Smooth muscle cell (in vitro differentiated cells): ENCODE measurements around the gene PALLD. TPM values are rescaled to one million over a fixed set of nuclear protein-coding genes. Genes with fewer than 3 reads are reported as not detected.
"Not testable (repeated sequence)": the region's sequence is repeated elsewhere in the genome, so short reads cannot be mapped to it uniquely, and the experiment has no call there.

Source experiments
- DNase-seq: peaks from one replicate; lab custom pipeline; 2025; ENCODE audit not compliant: unreplicated experiment; lab: John Stamatoyannopoulos, UW
- H2AFZ ChIP-seq: fragments of 200-600 bp; sonication (generic); 2 replicates; pipeline ENCODE4 v1.6.0; 2016; ENCODE audit warnings: antibody characterized with exemption, low read depth, mild to moderate bottlenecking
- H3F3A ChIP-seq: fragments of 200-600 bp; sonication (generic); 2 replicates; pipeline ENCODE4 v1.6.0; 2017; ENCODE audit warnings: antibody characterized with exemption, low read depth
- H3K27ac ChIP-seq: fragments of 200-600 bp; sonication (generic); 2 replicates; pipeline ENCODE4 v1.5.1; 2016; ENCODE audit warnings: low read depth, mild to moderate bottlenecking
- H3K27me3 ChIP-seq: fragments of 200-600 bp; sonication (generic); 2 replicates; pipeline ENCODE4 v1.6.1; 2016; ENCODE audit warnings: low read depth, mild to moderate bottlenecking
- H3K36me3 ChIP-seq: fragments of 200-600 bp; sonication (generic); 2 replicates; pipeline ENCODE4 v1.5.1; 2016; ENCODE audit warnings: low read depth
- H3K4me1 ChIP-seq: fragments of 200-600 bp; sonication (generic); 2 replicates; pipeline ENCODE4 v1.5.1; 2016; ENCODE audit warnings: low read depth
- H3K4me2 ChIP-seq: fragments of 200-600 bp; sonication (generic); 2 replicates; pipeline ENCODE4 v1.6.0; 2016; ENCODE audit warnings: mild to moderate bottlenecking
- H3K4me3 ChIP-seq: fragments of 200-600 bp; sonication (generic); 2 replicates; pipeline ENCODE4 v1.5.1; 2016; ENCODE audit warnings: mild to moderate bottlenecking
- H3K79me2 ChIP-seq: fragments of 200-600 bp; sonication (generic); 2 replicates; pipeline ENCODE4 v1.6.0; 2016; ENCODE audit warnings: low read depth, mild to moderate bottlenecking
- H3K9ac ChIP-seq: fragments of 200-600 bp; sonication (generic); 2 replicates; pipeline ENCODE4 v1.6.0; 2016; ENCODE audit warnings: low read depth
- H3K9me3 ChIP-seq: fragments of 200-600 bp; sonication (generic); replicated peaks from 2 replicates; pipeline ENCODE4 v1.5.1; 2016; ENCODE audit warnings: low read depth
- H4K20me1 ChIP-seq: fragments of 200-600 bp; sonication (generic); 2 replicates; pipeline ENCODE4 v1.6.0; 2016; ENCODE audit warnings: low read depth
- WGBS: methylation state at CpG from one replicate; pipeline ENCODE4 v1.1.7; 2016; ENCODE audit warnings: low lambda C conversion rate; 5-methylcytosine and 5-hydroxymethylcytosine counted together
- polyA plus RNA-seq: library from polyadenylated mRNA; unstranded; fragments of >200 nt; fragmentation: Nextera tagmentation; extraction: Ambion mirVana; gene quantifications from 2 replicates; pipeline ENCODE4 v1.2.1, GENCODE V29; 2016
- total RNA-seq: library from RNA; depleted of rRNA; stranded (reverse); fragments of >200 nt; gene quantifications from 2 replicates; pipeline ENCODE4 v1.2.3, GENCODE V29; 2014
- TF ChIP-seq, protein P1 (sequence below): fragments of 200-600 bp; sonication (generic); IDR thresholded peaks from 2 replicates; pipeline ENCODE4 v1.5.1; 2017; ENCODE audit warnings: borderline replicate concordance, mild to moderate bottlenecking, antibody characterized with exemption; ENCODE audit not compliant: insufficient read depth, poor library complexity, severe bottlenecking

Gene PALLD
- total and polyA plus RNA-seq, 2 experiments from 2014 or later: 354 to 415 TPM

DNA sequence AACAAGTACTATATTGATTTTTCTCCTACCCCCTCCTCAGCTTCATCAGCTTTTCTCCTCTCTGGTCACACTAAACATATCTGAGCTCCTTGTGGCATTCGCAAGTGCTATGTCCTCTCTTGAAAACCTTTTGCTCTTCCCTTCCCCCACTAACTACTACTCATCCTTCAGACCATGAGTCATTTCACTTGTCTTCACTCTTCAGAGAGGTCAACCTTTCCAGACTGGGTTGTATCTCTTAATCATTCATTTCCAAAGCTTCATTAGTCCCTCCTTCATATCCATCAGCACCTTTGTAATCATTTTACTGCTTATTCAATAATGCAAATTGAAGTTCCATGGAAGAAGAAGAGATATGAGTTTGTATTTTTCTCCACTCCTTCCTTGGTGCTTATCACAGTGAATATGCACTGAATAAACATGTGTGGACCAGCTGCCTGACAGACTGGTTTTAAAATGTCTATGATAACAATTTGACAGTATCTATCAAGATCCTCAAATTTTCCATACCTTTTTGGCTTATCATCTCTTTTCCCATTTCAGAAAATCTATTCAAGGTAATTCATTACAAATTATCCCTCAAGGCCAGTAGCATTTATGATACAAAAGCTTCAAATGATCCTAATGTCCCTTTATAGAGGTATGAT is 45.0 kb upstream of the PALLD start:
- no peaks in the 10 kb centered on the region for H3K27me3 ChIP-seq
- no peaks in the 10 kb centered on the region for H3K4me1 ChIP-seq
- H3K36me3 ChIP-seq: peaks cover 4% of the 10 kb centered on the region
- DNase-seq: no peak
- 60% methylated on average over 1 of the region's 1 CpG for WGBS
- TF ChIP-seq, protein P1, sequence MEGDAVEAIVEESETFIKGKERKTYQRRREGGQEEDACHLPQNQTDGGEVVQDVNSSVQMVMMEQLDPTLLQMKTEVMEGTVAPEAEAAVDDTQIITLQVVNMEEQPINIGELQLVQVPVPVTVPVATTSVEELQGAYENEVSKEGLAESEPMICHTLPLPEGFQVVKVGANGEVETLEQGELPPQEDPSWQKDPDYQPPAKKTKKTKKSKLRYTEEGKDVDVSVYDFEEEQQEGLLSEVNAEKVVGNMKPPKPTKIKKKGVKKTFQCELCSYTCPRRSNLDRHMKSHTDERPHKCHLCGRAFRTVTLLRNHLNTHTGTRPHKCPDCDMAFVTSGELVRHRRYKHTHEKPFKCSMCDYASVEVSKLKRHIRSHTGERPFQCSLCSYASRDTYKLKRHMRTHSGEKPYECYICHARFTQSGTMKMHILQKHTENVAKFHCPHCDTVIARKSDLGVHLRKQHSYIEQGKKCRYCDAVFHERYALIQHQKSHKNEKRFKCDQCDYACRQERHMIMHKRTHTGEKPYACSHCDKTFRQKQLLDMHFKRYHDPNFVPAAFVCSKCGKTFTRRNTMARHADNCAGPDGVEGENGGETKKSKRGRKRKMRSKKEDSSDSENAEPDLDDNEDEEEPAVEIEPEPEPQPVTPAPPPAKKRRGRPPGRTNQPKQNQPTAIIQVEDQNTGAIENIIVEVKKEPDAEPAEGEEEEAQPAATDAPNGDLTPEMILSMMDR: no peak
- no peak overlapping the region for H3K9ac ChIP-seq
- no peaks in the 10 kb centered on the region for H3F3A ChIP-seq
- H3K79me2 ChIP-seq: no peaks in the 10 kb centered on the region
- no peak overlapping the region for H3K4me2 ChIP-seq
- H3K27ac ChIP-seq: no peak overlapping the region
- H3K9me3 ChIP-seq: no peaks in the 10 kb centered on the region
- H4K20me1 ChIP-seq: no peaks in the 10 kb centered on the region
- no peak overlapping the region for H2AFZ ChIP-seq
- H3K4me3 ChIP-seq: no peak overlapping the region

DNA sequence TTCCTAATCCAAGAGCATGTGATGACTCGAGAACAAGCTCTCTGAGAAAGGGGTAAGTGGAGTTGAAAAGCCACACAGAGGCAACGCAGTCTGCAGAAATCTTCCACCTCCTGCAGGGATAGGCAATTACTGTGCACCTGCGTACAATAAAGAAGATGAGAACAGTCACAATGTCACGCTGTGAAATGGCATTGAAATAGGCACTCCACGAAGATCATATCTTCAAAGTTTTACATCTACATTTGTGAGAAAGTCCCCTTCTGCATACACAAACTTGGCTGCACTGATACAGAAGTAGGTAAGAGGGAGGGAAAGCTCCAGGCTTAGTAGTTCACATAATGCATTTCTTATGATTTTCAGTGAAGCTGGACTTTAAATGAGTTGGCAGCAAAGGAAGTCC is 43.7 kb upstream of the PALLD start:
- no peak for DNase-seq
- H3F3A ChIP-seq: no peaks in the 10 kb centered on the region
- 86% methylated on average over 5 of the region's 5 CpGs for WGBS

DNA sequence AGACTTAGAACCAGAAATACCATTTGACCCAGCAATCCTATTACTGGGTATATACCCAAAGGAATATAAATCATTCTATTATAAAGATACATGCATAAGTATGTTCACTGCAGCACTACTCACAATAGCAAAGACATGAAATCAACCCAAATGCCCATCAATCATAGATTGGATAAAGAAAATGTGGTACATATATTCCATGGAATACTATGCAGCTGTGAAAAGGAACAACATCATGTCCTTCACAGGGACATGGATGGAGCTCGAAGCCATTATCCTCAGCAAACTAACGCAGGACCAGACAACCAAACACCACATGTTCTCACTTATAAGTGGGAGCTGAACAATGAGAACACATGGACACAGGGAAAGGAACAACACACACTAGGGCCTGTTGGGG is 38.6 kb upstream of the PALLD start:
- 92% methylated on average over 2 of the region's 2 CpGs for WGBS

More for the DNA sequence above, 43.7 kb upstream of the PALLD start:
- no peaks in the 10 kb centered on the region for H4K20me1 ChIP-seq
- H3K4me3 ChIP-seq: no peak overlapping the region
- no peaks in the 10 kb centered on the region for H3K27me3 ChIP-seq
- no peak overlapping the region for H3K9ac ChIP-seq
- H3K27ac ChIP-seq: no peak overlapping the region
- H3K4me2 ChIP-seq: no peak overlapping the region
- TF ChIP-seq, protein P1: no peak
- H3K36me3 ChIP-seq: peaks cover 4% of the 10 kb centered on the region
- H2AFZ ChIP-seq: no peak overlapping the region
- no peaks in the 10 kb centered on the region for H3K79me2 ChIP-seq
- H3K9me3 ChIP-seq: no peaks in the 10 kb centered on the region
- no peaks in the 10 kb centered on the region for H3K4me1 ChIP-seq

DNA sequence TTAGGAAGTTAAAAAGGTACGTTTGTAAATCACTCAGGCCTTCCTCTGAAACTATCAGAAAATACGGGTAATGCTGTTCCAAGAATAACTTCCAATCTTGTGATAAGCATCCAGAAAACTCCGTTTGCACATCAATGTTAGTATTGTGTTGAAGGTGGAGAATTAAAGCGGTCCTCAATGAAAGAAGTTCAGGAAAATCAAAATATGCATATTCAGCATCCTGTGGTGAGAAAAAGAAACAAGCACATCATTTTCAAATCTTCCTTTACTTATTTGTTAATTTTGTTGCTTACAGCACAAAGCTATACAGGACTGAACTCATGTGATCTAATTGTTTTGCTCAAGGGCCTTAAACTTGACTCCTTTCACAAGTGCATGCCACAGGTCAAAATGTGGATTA is 35.0 kb upstream of the PALLD start:
- Histone ChIP-seq H2AFZ (no peak overlapping the region), H3K4me2 (no peak overlapping the region), H3K4me1 (no peaks in the 10 kb centered on the region), H3K36me3 (no peaks in the 10 kb centered on the region), H3K27me3 (no peaks in the 10 kb centered on the region), H4K20me1 (no peaks in the 10 kb centered on the region), H3K79me2 (no peaks in the 10 kb centered on the region), H3K9ac (no peak overlapping the region), H3K27ac (no peak overlapping the region), H3F3A (no peaks in the 10 kb centered on the region), H3K4me3 (no peak overlapping the region), H3K9me3 (no peaks in the 10 kb centered on the region)
- no peak for DNase-seq
- TF ChIP-seq, protein P1: no peak
- 75% methylated on average over 4 of the region's 4 CpGs for WGBS

More for the DNA sequence above, 38.6 kb upstream of the PALLD start:
- not testable (repeated sequence) for H4K20me1 ChIP-seq, H3K36me3 ChIP-seq, H3K4me1 ChIP-seq, H3K27ac ChIP-seq, H2AFZ ChIP-seq, DNase-seq, H3K79me2 ChIP-seq, H3K9ac ChIP-seq, H3K9me3 ChIP-seq, H3K27me3 ChIP-seq, H3K4me2 ChIP-seq, H3K4me3 ChIP-seq, H3F3A ChIP-seq
